ENCODE data around the gene ZNF580.

ZNF580 gene

DNA sequence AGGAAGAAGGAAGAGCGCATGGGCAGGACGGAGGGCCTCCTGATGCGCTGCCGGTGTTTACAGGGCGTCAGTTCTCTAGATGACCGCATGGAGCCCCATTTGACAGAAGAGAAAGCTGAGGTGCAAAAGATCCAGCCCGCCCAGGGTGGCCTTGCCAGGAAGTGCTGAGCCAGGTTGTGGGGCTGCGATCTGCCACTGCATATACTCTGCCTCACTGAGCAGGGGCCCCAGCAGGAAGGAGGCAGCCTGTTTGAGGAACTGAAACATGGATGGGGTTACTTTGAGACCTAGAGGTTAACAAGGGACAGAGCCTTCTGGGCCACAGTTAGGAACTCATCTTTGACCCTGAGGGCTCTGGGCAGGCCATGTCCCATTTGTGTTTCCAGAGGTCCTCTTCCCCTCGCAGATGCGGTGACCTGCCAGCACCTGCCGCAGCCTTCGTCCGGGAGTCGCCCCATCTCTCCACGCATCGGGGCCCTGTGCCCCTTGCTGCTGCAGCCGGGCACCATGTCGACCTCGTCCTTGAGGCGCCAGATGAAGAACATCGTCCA, 37.4 kb downstream of the ZNF580 start:
- Histone ChIP-seq H3K9me3 (ENCODE audit: low read length) (no peaks in the 10 kb centered on the region), H3K27ac (ENCODE audit: low read depth, low read length) (no peak overlapping the region), H3K27me3 (ENCODE audit: control insufficient read depth in 1 of 2, insufficient read depth in 2 of 2, low read length in 2 of 2) (no peaks in the 10 kb centered on the region), H3K9ac (ENCODE audit: low read length) (no peak overlapping the region), H3K36me3 (ENCODE audit: insufficient read depth, low read length) (peaks cover 35% of the 10 kb centered on the region), H3K4me1 (ENCODE audit: insufficient read depth, low read length) (peaks cover 28% of the 10 kb centered on the region), H3K4me3 (ENCODE audit: low read depth in 1 of 2, low read length in 2 of 2) (no peak overlapping the region)

DNA sequence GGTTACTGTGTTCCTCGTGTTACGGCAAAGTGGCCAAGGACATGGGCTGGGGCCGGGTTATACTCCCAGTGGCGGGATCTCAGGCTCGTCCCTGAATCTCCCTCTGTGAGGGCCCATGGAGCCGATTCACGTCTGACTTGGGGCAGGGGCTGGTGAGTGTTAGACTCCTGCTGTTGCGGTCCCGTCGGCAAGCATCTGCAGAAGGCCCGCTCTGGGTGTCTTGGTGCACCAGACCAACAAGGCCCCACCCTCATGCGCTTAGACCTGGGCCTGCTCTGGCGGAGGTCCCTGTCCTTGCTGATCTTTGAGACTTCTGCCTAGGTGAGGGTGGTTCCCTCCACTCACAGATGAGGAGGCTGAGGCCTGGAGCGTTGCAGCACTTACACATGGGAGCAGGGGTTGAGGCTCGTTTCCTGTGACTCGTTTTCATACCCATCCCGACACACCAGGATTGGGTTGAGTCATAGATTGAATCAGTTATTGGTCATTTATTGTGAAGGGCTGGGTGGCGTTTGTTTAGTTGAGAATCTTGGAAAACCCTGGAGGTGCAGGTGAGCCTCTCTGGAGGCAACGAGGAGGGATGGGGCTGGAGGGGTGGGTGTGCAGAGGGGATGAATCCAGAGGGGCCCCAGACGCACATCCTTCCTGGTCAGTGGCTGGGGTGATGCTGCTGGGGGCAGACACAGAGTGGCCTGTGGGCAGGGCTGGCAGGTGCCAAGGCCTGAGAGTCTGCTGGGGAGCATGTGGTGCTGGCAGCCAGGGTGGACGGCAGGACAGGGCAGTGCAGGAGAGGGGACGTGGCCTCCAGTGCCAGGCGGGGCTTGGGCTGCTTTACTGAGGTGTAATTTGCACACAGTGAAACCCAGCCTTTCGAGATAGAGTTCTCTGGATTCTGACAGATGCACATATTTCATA, 38.8 kb downstream of the ZNF580 start:
- Histone ChIP-seq H3K27ac (ENCODE audit: low read depth, low read length) (no peak overlapping the region), H3K9me3 (ENCODE audit: low read length) (no peaks in the 10 kb centered on the region), H3K27me3 (ENCODE audit: control insufficient read depth in 1 of 2, insufficient read depth in 2 of 2, low read length in 2 of 2) (no peaks in the 10 kb centered on the region), H3K4me3 (ENCODE audit: low read depth in 1 of 2, low read length in 2 of 2) (no peak overlapping the region), H3K4me1 (ENCODE audit: insufficient read depth, low read length) (peaks cover 25% of the 10 kb centered on the region), H3K36me3 (ENCODE audit: insufficient read depth, low read length) (peaks cover 49% of the 10 kb centered on the region), H3K9ac (ENCODE audit: low read length) (no peak overlapping the region)

DNA sequence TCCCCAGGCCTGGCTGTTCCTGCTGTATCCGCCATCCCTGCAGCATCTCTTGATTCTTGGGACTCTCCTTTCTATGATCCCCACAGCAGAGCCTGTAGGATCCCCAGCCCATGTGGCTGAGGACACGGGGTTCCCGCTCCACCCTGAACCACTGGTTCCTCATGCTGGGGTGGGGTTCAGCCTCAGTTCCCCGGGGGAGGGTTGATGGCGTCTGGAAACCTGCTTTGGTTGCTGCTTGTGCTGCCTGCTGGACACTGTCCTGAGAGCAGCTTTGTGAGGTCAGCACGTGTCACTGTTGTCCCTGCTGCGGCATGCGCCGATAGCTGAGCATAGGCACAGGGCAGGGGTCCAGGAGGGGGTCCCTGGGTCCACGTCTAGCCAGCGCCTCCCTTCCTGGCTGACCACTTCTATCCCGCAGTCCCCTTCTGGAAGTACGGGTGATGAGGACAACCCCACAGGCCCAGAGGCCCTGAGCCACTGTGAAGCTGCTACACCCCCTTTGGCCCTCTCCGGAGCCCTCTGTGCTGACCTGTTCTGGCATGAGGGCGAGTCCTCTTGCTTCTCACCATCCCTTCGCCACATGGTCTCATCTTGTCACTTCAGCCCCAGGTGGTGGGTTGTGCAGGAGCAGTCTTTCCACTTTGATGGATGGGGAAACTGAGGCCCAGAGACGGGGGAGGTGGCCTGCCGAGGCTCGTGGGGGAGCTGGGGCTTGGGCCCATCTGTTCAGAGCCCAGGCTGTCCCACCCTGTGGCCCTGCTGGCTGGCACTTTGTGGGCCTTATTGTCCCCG, 39.7 kb downstream of the ZNF580 start:
- Histone ChIP-seq H3K27ac (ENCODE audit: low read depth, low read length) (no peak overlapping the region), H3K4me1 (ENCODE audit: insufficient read depth, low read length) (peaks cover 25% of the 10 kb centered on the region), H3K27me3 (ENCODE audit: control insufficient read depth in 1 of 2, insufficient read depth in 2 of 2, low read length in 2 of 2) (no peaks in the 10 kb centered on the region), H3K9me3 (ENCODE audit: low read length) (no peaks in the 10 kb centered on the region), H3K36me3 (ENCODE audit: insufficient read depth, low read length) (peaks cover 54% of the 10 kb centered on the region), H3K9ac (ENCODE audit: low read length) (no peak overlapping the region), H3K4me3 (ENCODE audit: low read depth in 1 of 2, low read length in 2 of 2) (no peak overlapping the region)

GRCh38 chr19:55681131-55682092, 40.6 kb downstream of the ZNF580 start:
- Histone ChIP-seq H3K4me3 (ENCODE audit: low read depth in 1 of 2, low read length in 2 of 2) (no peak overlapping the region), H3K27me3 (ENCODE audit: control insufficient read depth in 1 of 2, insufficient read depth in 2 of 2, low read length in 2 of 2) (no peaks in the 10 kb centered on the region), H3K9me3 (ENCODE audit: low read length) (no peaks in the 10 kb centered on the region), H3K27ac (ENCODE audit: low read depth, low read length) (no peak overlapping the region), H3K36me3 (ENCODE audit: insufficient read depth, low read length) (peaks cover 63% of the 10 kb centered on the region), H3K4me1 (ENCODE audit: insufficient read depth, low read length) (peaks cover 16% of the 10 kb centered on the region), H3K9ac (ENCODE audit: low read length) (no peak overlapping the region)

- Histone ChIP-seq H3K27ac (ENCODE audit: low read depth, low read length) (no peak overlapping the region), H3K27me3 (ENCODE audit: control insufficient read depth in 1 of 2, insufficient read depth in 2 of 2, low read length in 2 of 2) (no peaks in the 10 kb centered on the region), H3K9ac (ENCODE audit: low read length) (no peak overlapping the region), H3K4me3 (ENCODE audit: low read depth in 1 of 2, low read length in 2 of 2) (no peak overlapping the region), H3K36me3 (ENCODE audit: insufficient read depth, low read length) (peaks cover 55% of the 10 kb centered on the region), H3K4me1 (ENCODE audit: insufficient read depth, low read length) (no peaks in the 10 kb centered on the region), H3K9me3 (ENCODE audit: low read length) (no peaks in the 10 kb centered on the region)
These were observed 42.9 kb downstream of the ZNF580 start for GRCh38 chr19:55683449-55684261.

GRCh38 chr19:55684946-55685681, 44.3 kb downstream of the ZNF580 start:
- peaks cover 55% of the 10 kb centered on the region for H3K36me3 ChIP-seq (ENCODE audit: insufficient read depth, low read length)
- no peaks in the 10 kb centered on the region for H3K4me1 ChIP-seq (ENCODE audit: insufficient read depth, low read length)
- no peaks in the 10 kb centered on the region for H3K27me3 ChIP-seq (ENCODE audit: control insufficient read depth in 1 of 2, insufficient read depth in 2 of 2, low read length in 2 of 2)
- H3K4me3 ChIP-seq (ENCODE audit: low read depth in 1 of 2, low read length in 2 of 2): no peak overlapping the region
- H3K9me3 ChIP-seq (ENCODE audit: low read length): no peaks in the 10 kb centered on the region
- no peak overlapping the region for H3K9ac ChIP-seq (ENCODE audit: low read length)
- H3K27ac ChIP-seq (ENCODE audit: low read depth, low read length): no peak overlapping the region

DNA sequence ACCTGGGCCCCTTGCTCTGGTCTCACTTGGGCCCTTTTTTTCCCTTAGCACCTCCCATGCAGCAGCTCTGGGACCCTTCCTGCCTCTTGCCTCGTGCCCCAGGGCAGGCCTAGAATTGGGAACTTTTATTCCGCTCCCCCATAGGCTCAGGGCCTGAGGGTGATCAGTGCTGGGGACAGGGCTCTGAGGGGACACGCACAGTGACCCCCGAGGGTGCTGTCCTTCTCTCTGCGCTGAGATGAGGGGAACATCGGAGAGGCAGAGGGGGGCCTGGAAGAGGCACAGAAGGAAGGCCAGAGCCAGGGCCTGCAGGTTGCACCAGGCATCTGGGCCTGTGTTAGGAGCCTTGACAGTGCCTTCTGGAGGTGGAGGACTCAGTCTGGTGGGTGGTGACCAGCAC, 45.0 kb downstream of the ZNF580 start:
- Histone ChIP-seq H3K4me3 (ENCODE audit: low read depth in 1 of 2, low read length in 2 of 2) (no peak overlapping the region), H3K9me3 (ENCODE audit: low read length) (no peaks in the 10 kb centered on the region), H3K27ac (ENCODE audit: low read depth, low read length) (no peak overlapping the region), H3K36me3 (ENCODE audit: insufficient read depth, low read length) (peaks cover 55% of the 10 kb centered on the region), H3K4me1 (ENCODE audit: insufficient read depth, low read length) (no peaks in the 10 kb centered on the region), H3K27me3 (ENCODE audit: control insufficient read depth in 1 of 2, insufficient read depth in 2 of 2, low read length in 2 of 2) (no peaks in the 10 kb centered on the region), H3K9ac (ENCODE audit: low read length) (no peak overlapping the region)

- Histone ChIP-seq H3K27me3 (ENCODE audit: control insufficient read depth in 1 of 2, insufficient read depth in 2 of 2, low read length in 2 of 2) (no peaks in the 10 kb centered on the region), H3K9me3 (ENCODE audit: low read length) (no peaks in the 10 kb centered on the region), H3K27ac (ENCODE audit: low read depth, low read length) (no peak overlapping the region), H3K9ac (ENCODE audit: low read length) (no peak overlapping the region), H3K4me3 (ENCODE audit: low read depth in 1 of 2, low read length in 2 of 2) (no peak overlapping the region), H3K36me3 (ENCODE audit: insufficient read depth, low read length) (peaks cover 54% of the 10 kb centered on the region), H3K4me1 (ENCODE audit: insufficient read depth, low read length) (no peaks in the 10 kb centered on the region)
These were observed 45.7 kb downstream of the ZNF580 start for GRCh38 chr19:55686311-55687050.

DNA sequence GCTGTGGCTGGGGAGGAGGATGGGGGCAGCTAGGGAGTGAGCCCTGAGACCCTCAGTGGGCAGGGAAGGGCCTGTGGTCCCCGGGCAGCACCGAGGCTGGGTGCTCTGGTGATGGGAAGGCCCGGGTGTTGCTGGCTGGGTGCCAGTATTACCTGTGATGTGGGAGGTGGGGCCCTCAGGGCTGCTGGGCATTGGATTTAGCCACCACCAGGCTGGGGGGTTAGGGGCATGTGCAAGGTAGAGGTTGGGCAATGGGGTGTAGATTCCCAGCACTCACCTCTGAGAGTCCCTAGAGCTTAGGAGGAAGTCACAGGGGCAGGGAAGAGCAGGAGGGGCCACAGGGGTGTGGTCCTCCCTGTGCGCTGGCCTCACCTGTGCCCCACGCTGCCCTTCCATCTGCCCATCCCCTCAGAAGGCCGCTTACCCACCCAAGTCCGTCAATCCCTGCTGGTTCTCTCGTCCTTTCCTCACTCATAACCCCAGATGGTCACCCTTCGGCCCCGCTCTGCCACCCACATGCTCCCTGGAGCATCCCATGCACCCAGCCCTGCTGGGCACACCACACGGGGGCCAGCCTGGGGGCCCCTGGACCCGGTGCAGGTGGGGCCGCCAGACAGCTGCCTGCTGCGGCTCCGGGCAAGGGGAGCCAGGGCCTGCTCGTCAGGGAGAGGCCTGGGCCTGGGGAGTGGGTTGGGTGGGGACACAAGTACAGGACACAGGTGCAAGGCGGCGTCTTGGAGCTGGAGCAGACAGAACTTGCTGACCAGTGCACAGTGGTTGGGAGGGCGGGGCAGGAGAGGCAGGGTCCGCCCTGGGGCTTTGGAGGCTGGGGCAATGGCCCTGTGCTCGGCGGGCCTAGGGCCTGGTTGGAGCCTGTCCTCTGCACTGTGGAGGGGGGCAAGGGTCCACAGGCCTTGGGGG, 46.7 kb downstream of the ZNF580 start:
- Histone ChIP-seq H3K4me1 (ENCODE audit: insufficient read depth, low read length) (no peaks in the 10 kb centered on the region), H3K27ac (ENCODE audit: low read depth, low read length) (no peak overlapping the region), H3K36me3 (ENCODE audit: insufficient read depth, low read length) (peaks cover 52% of the 10 kb centered on the region), H3K9ac (ENCODE audit: low read length) (no peak overlapping the region), H3K9me3 (ENCODE audit: low read length) (no peaks in the 10 kb centered on the region), H3K27me3 (ENCODE audit: control insufficient read depth in 1 of 2, insufficient read depth in 2 of 2, low read length in 2 of 2) (no peaks in the 10 kb centered on the region), H3K4me3 (ENCODE audit: low read depth in 1 of 2, low read length in 2 of 2) (no peak overlapping the region)

All from muscle layer of colon (tissue), 2 donors.